Activated T-cell treated with anti-CD3 and anti-CD28 coated beads, Interleukin-2, amount 50 U/mL, for 1 hour (primary cell): ENCODE results near the gene HHAT.

Experiments used
- DNase-seq: peaks from one replicate; pipeline ENCODE4 v3.0.0-alpha.2; 2020

HHAT gene

GRCh38 chr1:210568631-210569030 lies 239.9 kb downstream of the HHAT start:
- no peak for DNase-seq

DNA sequence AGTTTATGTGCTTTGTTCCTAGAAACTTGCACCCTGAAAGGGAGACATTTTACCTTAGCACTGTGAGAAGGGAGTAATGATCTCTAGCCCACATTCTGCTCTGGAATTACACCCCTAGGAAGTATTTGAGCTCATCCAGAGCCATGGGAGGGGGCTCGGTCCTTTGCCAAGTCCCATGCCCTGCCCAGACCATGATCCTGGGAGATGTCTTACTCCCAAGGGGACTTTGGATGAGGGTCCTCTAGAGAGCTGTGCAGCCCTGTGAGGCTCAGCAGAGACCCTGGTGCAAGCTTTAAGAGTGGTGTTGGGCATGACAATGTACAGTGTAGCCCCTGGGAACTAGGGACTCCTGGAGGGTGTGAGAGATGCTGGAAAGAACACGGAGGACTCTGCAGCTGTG lies 241.4 kb downstream of the HHAT start:
- DNase-seq, result no peak

GRCh38 chr1:210571356-210572284 lies 242.9 kb downstream of the HHAT start:
- DNase-seq, result no peak

DNA sequence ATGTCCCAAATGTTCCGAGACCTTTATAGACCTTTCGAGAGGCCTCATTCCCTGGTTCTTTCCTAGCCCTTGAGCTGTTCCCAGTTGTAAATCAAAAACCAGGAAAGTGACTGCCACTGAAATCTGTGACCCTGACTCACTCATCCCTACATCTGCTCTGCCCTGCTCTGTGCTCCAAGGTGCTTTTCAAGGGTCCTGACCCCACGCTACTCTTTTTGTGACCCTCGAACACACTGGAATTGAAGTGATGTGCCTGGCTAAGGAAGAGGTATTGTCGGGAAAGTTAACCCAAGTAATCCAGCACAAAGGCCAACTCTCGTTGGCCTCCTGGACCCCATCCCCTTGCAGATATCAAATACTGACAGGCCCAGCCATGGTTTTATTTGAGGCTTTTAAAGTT lies 244.4 kb downstream of the HHAT start:
- DNase-seq, result no peak

DNA sequence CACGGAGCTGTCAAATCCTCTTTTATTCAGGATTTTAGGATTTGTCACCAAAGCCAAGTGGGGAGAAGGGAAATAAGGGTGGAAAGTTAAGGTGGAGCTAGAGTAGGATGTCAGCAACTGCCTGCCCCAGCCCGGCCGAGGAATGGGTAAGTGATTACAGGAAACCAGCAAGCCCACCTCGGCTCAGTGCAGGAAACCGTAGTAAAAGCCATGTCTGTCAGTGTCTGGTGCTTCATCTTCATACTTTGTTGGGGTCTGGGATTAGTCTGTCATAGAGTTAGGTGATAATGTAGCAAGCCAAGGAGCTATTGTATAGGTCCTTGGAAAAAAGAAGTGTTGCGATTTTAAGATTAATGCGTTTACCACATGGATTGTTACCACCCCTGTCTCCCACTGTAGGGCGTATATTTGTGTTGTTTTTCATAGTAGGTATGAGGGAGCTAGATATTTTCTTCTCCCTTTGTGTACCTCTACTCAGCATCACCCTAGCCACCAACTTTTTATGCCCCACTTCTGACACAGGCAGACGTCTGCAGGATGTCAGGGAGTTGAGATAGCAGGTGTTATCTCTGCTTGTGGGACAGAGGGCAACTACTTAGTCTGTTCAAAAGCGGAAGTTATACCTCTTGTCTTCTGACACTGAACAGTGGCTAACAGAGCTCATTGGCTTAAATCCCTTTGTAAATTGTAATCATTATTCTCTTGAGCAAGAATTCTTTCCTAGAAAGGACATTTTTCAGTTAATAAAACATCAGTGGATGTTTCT lies 253.7 kb downstream of the HHAT start:
- DNase-seq, result no peak

DNA sequence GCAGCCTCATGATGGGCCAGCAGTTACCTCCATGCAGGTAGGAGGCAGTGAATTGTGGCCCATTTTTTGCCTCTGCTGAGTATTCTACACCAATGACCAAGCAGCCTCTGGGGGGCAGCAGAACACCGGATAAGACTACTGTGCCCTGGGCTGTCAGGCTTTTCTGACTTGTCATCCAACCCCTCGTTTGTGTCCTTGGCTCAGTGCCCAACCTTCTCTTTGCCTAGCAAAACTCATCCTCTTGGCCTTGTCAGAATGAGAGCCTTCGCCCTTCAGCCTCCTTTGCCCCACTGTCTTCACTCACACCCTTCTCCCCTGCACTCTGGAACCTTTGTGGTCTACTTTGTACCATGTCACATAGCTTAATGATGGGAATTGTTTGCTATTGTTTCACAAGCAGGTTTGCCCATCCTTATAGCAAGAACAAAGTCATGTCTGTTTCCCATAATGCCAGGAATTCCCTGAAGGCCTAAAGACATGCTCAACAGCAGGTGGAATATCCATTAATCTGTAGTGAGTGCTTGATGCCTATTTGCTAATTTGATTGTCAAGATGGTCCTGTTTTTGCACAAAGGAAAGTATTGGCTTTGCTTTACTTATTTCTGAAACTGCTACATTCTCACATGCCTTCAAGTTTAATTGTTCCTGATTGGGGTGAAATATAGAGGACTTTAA lies 255.9 kb downstream of the HHAT start:
- peak; percentile 57 for DNase-seq

GRCh38 chr1:210586771-210587170 lies 258.1 kb downstream of the HHAT start:
- DNase-seq, result no peak

- no peak for DNase-seq
Observed at GRCh38 chr1:210587566-210587965, 258.9 kb downstream of the HHAT start.

- DNase-seq, result no peak
Observed at GRCh38 chr1:210588357-210588756, 259.7 kb downstream of the HHAT start.

GRCh38 chr1:210588946-210589345 lies 260.2 kb downstream of the HHAT start:
- no peak for DNase-seq

DNA sequence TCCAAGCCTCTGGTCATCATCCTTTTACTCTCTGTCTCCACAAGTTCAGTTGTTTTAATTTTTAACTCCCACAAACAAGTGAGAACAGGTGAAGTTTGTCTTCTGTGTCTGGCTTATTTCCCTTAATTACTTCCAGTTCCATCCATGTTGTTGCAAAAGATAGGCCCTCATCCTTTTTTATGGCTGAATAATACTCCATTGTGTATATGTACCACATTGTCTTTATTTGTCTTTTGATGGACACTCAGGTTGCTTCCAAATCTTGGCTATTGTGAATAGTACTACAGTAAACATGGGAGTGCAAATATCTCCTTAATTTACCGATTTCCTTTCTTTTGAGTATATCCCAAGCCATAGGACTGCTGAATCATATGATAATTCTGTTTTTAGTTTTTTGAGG lies 262.5 kb downstream of the HHAT start:
- no peak for DNase-seq

- no peak for DNase-seq
Observed at GRCh38 chr1:210594605-210595004, 265.9 kb downstream of the HHAT start.

DNA sequence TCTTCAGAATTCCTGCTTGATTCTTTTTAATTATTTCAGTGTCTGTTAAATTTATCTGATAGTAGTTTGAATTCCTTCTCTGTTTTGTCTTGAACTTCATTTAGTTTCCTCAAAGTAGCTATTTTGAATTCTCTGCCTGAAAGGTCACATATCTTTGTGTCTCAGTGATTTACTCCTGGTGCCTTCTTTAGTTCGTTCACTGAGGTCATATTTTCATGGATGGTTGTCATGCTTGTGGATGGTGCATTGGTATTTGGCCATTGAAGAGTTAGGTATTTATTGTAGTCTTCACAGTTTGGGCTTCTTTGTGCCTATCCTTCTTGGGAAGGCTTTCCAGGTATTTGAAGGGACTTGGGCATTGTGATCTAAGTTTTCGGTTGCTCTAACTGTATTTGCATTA lies 267.9 kb downstream of the HHAT start:
- DNase-seq, result no peak

GRCh38 chr1:210597555-210598134 lies 268.9 kb downstream of the HHAT start:
- no peak for DNase-seq

DNA sequence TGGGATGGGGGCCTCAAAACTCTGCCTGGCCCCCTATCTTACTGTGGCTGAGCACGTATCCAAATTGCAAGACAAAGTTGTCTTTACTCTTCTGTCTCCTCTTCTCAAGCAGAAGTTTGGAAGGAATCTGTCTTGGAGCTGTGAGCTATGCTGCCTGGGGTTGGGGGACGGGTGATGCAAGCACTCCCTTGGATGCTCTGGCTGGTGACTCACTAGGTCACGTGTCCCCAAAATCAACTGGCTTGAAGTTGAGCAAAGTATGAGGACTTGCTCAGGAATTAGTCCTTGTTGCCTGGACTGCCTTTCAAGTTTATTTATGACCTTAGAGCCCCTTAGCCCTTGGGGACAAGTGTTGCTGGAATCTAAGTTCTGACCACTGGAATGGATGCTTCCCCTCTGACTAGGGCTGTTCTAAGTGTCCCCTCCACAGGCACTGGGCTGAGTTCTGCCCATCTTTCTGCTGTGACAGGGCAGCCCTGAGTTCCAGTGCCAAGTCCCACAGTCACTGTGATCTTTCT lies 269.5 kb downstream of the HHAT start:
- no peak for DNase-seq

DNA sequence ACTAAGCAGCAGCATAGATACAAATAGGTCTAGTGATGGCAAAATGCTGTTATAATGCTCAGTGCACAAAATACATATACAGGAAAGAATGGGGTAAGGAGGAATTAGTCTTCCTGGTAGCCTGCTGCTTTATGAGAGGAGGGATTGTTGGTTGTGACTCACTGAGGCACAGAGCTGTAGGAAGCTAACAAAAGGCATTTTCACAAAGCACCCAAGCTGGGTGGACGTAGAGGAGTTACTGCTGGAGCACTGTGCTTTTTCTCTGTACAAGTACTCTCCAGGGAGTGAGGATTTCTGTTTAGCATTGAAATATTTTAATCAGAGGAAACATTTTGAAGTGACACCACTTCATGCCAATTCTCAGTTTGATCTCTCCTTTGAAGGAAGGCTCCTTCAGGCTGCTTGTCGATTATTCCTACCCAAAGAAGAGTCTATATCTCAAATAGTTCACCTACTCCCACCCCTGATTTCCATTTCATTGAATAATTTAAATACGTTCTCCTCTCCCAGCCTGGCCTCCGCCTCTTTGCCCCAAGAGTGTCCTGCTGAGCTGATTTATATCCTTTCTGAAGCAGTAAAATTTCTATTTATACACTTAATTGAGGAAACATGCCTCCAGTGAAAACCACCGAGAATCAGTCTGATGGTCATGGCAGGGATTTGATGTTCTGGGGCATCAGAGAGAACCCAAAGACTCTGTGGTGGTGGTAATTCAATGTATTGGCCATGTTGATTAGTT lies 271.9 kb downstream of the HHAT start:
- DNase-seq, result no peak

GRCh38 chr1:210603123-210603522 lies 274.4 kb downstream of the HHAT start:
- DNase-seq, result no peak

GRCh38 chr1:210605099-210605498 lies 276.4 kb downstream of the HHAT start:
- no peak for DNase-seq

DNA sequence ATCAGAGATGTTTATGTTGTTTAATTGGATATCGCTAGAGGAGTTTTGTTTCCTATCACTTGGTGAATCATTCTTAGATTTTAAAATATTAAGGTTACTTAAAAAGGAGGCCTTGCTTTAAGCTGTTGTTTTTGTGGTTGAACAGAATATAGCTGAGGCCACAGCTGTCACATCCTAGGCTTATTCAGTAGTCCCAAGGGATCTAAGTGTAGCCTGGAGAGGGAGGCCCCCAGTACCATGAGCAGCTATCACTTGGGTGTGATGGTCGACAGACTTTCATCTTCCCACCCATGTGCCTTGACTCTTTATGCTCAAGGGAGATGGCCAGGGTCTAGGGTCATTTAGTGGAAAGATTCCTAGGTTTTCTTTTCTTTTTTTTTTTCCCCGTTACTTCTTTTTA lies 278.7 kb downstream of the HHAT start:
- no peak for DNase-seq

GRCh38 chr1:210608767-210609166 lies 280.1 kb downstream of the HHAT start:
- DNase-seq, result no peak

GRCh38 chr1:210616356-210616755 lies 287.7 kb downstream of the HHAT start:
- no peak for DNase-seq

DNA sequence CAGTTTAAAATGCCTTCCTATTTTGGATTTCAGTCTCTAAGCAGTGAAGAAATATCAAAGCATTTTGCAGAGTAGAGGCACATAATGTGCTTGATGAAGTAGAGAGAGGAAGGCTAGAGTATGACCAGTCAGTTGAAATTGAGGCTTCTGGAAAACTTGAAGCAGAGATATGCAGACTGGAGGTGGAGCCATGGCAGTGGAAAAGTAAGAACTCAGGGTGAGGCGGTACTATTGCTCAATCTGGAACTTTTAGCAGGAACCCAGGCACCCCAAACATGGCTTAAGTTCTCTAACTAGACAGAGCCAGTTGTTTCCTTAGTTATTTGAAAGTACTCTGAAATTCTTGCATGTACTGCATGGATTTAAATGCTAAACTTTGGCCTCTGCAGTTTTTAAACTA lies 288.6 kb downstream of the HHAT start:
- no peak for DNase-seq
